ENCODE results near the gene KRT85.

GRCh38 chr12:52356031-52356761, 11.1 kb downstream of the KRT85 start:
- TF ChIP-seq CTCF (IDR thresholded peaks at IDR 0.05 in 2 of 3, conservative IDR thresholded peaks at IDR 0.05 in 1 of 3; ENCODE audit: control insufficient read depth in 2 of 3, extremely low read depth in 1 of 3, insufficient read depth in 1 of 3, low read depth in 3 of 3, low read length in 3 of 3) (no peak), POLR2AphosphoS5 (IDR thresholded peaks at IDR 0.05; ENCODE audit: low read length) (no peak), MTA2 (IDR thresholded peaks at IDR 0.05; ENCODE audit: low read depth) (no peak), E2F4 (IDR thresholded peaks at IDR 0.05; ENCODE audit: low read depth, low read length) (no peak), POLR2A (IDR thresholded peaks at IDR 0.05; ENCODE audit: low read depth, low read length) (no peak), RFX5 (IDR thresholded peaks at IDR 0.05; ENCODE audit: low read depth, low read length) (no peak), JUNB (IDR thresholded peaks at IDR 0.05) (no peak), CBX3 (IDR thresholded peaks at IDR 0.05; ENCODE audit: borderline replicate concordance, low read depth) (no peak)
- TF ChIP-seq, protein P1, sequence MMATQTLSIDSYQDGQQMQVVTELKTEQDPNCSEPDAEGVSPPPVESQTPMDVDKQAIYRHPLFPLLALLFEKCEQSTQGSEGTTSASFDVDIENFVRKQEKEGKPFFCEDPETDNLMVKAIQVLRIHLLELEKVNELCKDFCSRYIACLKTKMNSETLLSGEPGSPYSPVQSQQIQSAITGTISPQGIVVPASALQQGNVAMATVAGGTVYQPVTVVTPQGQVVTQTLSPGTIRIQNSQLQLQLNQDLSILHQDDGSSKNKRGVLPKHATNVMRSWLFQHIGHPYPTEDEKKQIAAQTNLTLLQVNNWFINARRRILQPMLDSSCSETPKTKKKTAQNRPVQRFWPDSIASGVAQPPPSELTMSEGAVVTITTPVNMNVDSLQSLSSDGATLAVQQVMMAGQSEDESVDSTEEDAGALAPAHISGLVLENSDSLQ (IDR thresholded peaks at IDR 0.05), result no peak
- TF ChIP-seq, protein P2, sequence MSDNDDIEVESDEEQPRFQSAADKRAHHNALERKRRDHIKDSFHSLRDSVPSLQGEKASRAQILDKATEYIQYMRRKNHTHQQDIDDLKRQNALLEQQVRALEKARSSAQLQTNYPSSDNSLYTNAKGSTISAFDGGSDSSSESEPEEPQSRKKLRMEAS (IDR thresholded peaks at IDR 0.05; ENCODE audit: low read depth, low read length), result no peak
